HEK293 (cell line): ENCODE results near the gene IL2RG.

ENCODE experiments used
- AEBP2 ChIP-seq: fragments of 450-650 bp; formaldehyde crosslinking; IDR thresholded peaks from 2 replicates; pipeline ENCODE4 v1.5.1; 2016; ENCODE audit warnings: missing biosample characterization, missing genetic modification characterization, borderline replicate concordance
- GLIS1 ChIP-seq: fragments of 450-650 bp; formaldehyde crosslinking; IDR thresholded peaks from 2 replicates; pipeline ENCODE4 v1.5.1; 2016; ENCODE audit warnings: missing biosample characterization, missing genetic modification characterization
- KLF1 ChIP-seq: fragments of 450-650 bp; formaldehyde crosslinking; IDR thresholded peaks from 2 replicates; pipeline ENCODE4 v1.5.1; 2016; ENCODE audit warnings: missing biosample characterization, missing genetic modification characterization
- KLF8 ChIP-seq: fragments of 450-650 bp; formaldehyde crosslinking; IDR thresholded peaks from 2 replicates; pipeline ENCODE4 v1.5.1; 2016; ENCODE audit warnings: missing biosample characterization, missing genetic modification characterization
- KLF9 ChIP-seq: fragments of 450-650 bp; formaldehyde crosslinking; IDR thresholded peaks from 2 replicates; pipeline ENCODE4 v1.5.1; 2016; ENCODE audit warnings: missing biosample characterization, missing genetic modification characterization, low read depth
- OVOL3 ChIP-seq: fragments of 450-650 bp; formaldehyde crosslinking; IDR thresholded peaks from 2 replicates; pipeline ENCODE4 v1.5.1; 2016; ENCODE audit warnings: missing biosample characterization, missing genetic modification characterization
- PATZ1 ChIP-seq: fragments of 450-650 bp; formaldehyde crosslinking; IDR thresholded peaks from 2 replicates; pipeline ENCODE4 v1.5.1; 2016; ENCODE audit warnings: missing biosample characterization, missing genetic modification characterization
- PBX3 ChIP-seq: sonication (generic); formaldehyde crosslinking; IDR thresholded peaks from 2 replicates; pipeline ENCODE4 v1.8.1; 2022; ENCODE audit warnings: mild to moderate bottlenecking, moderate library complexity, missing genetic modification reagents
- WT1 ChIP-seq: fragments of 450-650 bp; formaldehyde crosslinking; IDR thresholded peaks from 2 replicates; pipeline ENCODE4 v1.5.1; 2016; ENCODE audit warnings: missing biosample characterization, missing genetic modification characterization
- YY2 ChIP-seq: fragments of 450-650 bp; formaldehyde crosslinking; IDR thresholded peaks from 2 replicates; pipeline ENCODE4 v1.5.1; 2016; ENCODE audit warnings: missing biosample characterization, missing genetic modification characterization
- ZBTB49 ChIP-seq: fragments of 450-650 bp; formaldehyde crosslinking; IDR thresholded peaks from 2 replicates; pipeline ENCODE4 v1.5.1; 2016; ENCODE audit warnings: missing biosample characterization, missing genetic modification characterization, low read depth
- ZNF211 ChIP-seq: fragments of 450-650 bp; formaldehyde crosslinking; IDR thresholded peaks from 2 replicates; pipeline ENCODE4 v1.5.1; 2016; ENCODE audit warnings: low read depth, missing biosample characterization, missing genetic modification characterization
- ZNF239 ChIP-seq: fragments of 450-650 bp; formaldehyde crosslinking; IDR thresholded peaks from 2 replicates; pipeline ENCODE4 v1.5.1; 2016; ENCODE audit warnings: missing biosample characterization, missing genetic modification characterization
- ZNF248 ChIP-seq: fragments of 450-650 bp; formaldehyde crosslinking; IDR thresholded peaks from 2 replicates; pipeline ENCODE4 v1.5.1; 2017; ENCODE audit warnings: missing biosample characterization, missing genetic modification characterization
- ZNF302 ChIP-seq: fragments of 450-650 bp; formaldehyde crosslinking; IDR thresholded peaks from 2 replicates; pipeline ENCODE4 v1.5.1; 2016; ENCODE audit warnings: missing biosample characterization, missing genetic modification characterization, low read depth
- ZNF341 ChIP-seq: fragments of 450-650 bp; formaldehyde crosslinking; IDR thresholded peaks from 2 replicates; pipeline ENCODE4; 2016; ENCODE audit warnings: low read depth, missing biosample characterization, missing genetic modification characterization
- ZNF404 ChIP-seq: fragments of 450-650 bp; formaldehyde crosslinking; IDR thresholded peaks from 2 replicates; pipeline ENCODE4 v1.5.1; 2017; ENCODE audit warnings: missing biosample characterization, missing genetic modification characterization
- ZNF530 ChIP-seq: fragments of 450-650 bp; formaldehyde crosslinking; IDR thresholded peaks from 2 replicates; pipeline ENCODE4 v1.5.1; 2016; ENCODE audit warnings: low read depth, missing biosample characterization, missing genetic modification characterization
- ZNF626 ChIP-seq: fragments of 450-650 bp; sonication (Bioruptor Pico); formaldehyde crosslinking; IDR thresholded peaks from 2 replicates; pipeline ENCODE4 v1.5.1; 2018; ENCODE audit warnings: missing biosample characterization, missing genetic modification characterization, inconsistent platforms
- ZNF629 ChIP-seq: fragments of 450-650 bp; formaldehyde crosslinking; IDR thresholded peaks from 2 replicates; pipeline ENCODE4 v1.5.1; 2017; ENCODE audit warnings: missing biosample characterization, missing genetic modification characterization
- ZNF76 ChIP-seq: fragments of 450-650 bp; formaldehyde crosslinking; IDR thresholded peaks from 2 replicates; pipeline ENCODE4; 2016; ENCODE audit warnings: low read depth, missing biosample characterization, missing genetic modification characterization, borderline replicate concordance
- ZSCAN18 ChIP-seq: fragments of 450-650 bp; formaldehyde crosslinking; IDR thresholded peaks from 2 replicates; pipeline ENCODE4 v1.5.1; 2016; ENCODE audit warnings: missing biosample characterization, missing genetic modification characterization
- ZSCAN4 ChIP-seq: fragments of 450-650 bp; formaldehyde crosslinking; IDR thresholded peaks from 2 replicates; pipeline ENCODE4 v1.5.1; 2017; ENCODE audit warnings: missing biosample characterization, missing genetic modification characterization
- TF ChIP-seq, protein P1 (sequence below): fragments of 450-650 bp; formaldehyde crosslinking; IDR thresholded peaks from 2 replicates; pipeline ENCODE4 v1.5.1; 2016; ENCODE audit warnings: missing biosample characterization, missing genetic modification characterization, low read depth
- TF ChIP-seq, protein P2 (sequence below): fragments of 450-650 bp; formaldehyde crosslinking; IDR thresholded peaks from 2 replicates; pipeline ENCODE4 v1.5.1; 2016; ENCODE audit warnings: missing biosample characterization, missing genetic modification characterization
- TF ChIP-seq, protein P3 (sequence below): fragments of 450-650 bp; formaldehyde crosslinking; IDR thresholded peaks from 2 replicates; pipeline ENCODE4 v1.5.1; 2017; ENCODE audit warnings: missing biosample characterization, missing genetic modification characterization

IL2RG gene

GRCh38 chrX:71067712-71068043 is 43.7 kb downstream of the IL2RG start (continued):
- TF ChIP-seq, protein P1, sequence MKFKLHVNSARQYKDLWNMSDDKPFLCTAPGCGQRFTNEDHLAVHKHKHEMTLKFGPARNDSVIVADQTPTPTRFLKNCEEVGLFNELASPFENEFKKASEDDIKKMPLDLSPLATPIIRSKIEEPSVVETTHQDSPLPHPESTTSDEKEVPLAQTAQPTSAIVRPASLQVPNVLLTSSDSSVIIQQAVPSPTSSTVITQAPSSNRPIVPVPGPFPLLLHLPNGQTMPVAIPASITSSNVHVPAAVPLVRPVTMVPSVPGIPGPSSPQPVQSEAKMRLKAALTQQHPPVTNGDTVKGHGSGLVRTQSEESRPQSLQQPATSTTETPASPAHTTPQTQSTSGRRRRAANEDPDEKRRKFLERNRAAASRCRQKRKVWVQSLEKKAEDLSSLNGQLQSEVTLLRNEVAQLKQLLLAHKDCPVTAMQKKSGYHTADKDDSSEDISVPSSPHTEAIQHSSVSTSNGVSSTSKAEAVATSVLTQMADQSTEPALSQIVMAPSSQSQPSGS (tag by site-specific recombination) = no peak
- TF ChIP-seq ZSCAN18 (no peak), ZBTB49 (tag by site-specific recombination) (no peak), ZNF211 (tag by site-specific recombination) (no peak), ZNF302 (tag by site-specific recombination) (no peak), ZNF626 (no peak), KLF8 (tag by site-specific recombination) (0 out of 2 replicates have a peak, but pooled peaks have one; percentile 64), ZNF629 (tag by site-specific recombination) (no peak), OVOL3 (no peak), ZSCAN4 (tag by site-specific recombination) (no peak), ZNF248 (tag by site-specific recombination) (no peak), AEBP2 (no peak), ZNF76 (tag by site-specific recombination) (0 out of 2 replicates have a peak, but pooled peaks have one; percentile 6), YY2 (0 out of 2 replicates have a peak, but pooled peaks have one; percentile 36), WT1 (tag by site-specific recombination) (no peak), PBX3 (CRISPR knock-in tag) (no peak), ZNF530 (tag by site-specific recombination) (no peak), PATZ1 (tag by site-specific recombination) (no peak), GLIS1 (tag by site-specific recombination) (no peak; the same call in 1 of the 2 replicates), KLF9 (tag by site-specific recombination) (no peak), ZNF341 (tag by site-specific recombination) (no peak), ZNF404 (tag by site-specific recombination) (no peak), KLF1 (peak; percentile 49; the same call in 1 of the 2 replicates), ZNF239 (no peak)
- TF ChIP-seq, protein P2, sequence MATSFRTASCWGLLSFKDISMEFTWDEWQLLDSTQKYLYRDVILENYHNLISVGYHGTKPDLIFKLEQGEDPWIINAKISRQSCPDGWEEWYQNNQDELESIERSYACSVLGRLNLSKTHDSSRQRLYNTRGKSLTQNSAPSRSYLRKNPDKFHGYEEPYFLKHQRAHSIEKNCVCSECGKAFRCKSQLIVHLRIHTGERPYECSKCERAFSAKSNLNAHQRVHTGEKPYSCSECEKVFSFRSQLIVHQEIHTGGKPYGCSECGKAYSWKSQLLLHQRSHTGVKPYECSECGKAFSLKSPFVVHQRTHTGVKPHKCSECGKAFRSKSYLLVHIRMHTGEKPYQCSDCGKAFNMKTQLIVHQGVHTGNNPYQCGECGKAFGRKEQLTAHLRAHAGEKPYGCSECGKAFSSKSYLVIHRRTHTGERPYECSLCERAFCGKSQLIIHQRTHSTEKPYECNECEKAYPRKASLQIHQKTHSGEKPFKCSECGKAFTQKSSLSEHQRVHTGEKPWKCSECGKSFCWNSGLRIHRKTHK = no peak
- TF ChIP-seq, protein P3, sequence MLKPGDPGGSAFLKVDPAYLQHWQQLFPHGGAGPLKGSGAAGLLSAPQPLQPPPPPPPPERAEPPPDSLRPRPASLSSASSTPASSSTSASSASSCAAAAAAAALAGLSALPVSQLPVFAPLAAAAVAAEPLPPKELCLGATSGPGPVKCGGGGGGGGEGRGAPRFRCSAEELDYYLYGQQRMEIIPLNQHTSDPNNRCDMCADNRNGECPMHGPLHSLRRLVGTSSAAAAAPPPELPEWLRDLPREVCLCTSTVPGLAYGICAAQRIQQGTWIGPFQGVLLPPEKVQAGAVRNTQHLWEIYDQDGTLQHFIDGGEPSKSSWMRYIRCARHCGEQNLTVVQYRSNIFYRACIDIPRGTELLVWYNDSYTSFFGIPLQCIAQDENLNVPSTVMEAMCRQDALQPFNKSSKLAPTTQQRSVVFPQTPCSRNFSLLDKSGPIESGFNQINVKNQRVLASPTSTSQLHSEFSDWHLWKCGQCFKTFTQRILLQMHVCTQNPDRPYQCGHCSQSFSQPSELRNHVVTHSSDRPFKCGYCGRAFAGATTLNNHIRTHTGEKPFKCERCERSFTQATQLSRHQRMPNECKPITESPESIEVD (tag by site-specific recombination) = no peak
- TF ChIP-seq, all 188 proteins: peak for 11
